SK-N-MC (cell line): ENCODE data around the gene TIMP4.

Source experiments
- EZH2 ChIP-seq: fragments of 200-600 bp; sonication (generic); IDR thresholded peaks from one replicate; pipeline ENCODE4 v1.6.1; 2017; ENCODE audit warnings: antibody characterized with exemption
- FOXP2 ChIP-seq: optimal IDR thresholded peaks from 2 replicates; pipeline ENCODE3; 2011; ENCODE audit warnings: mild to moderate bottlenecking, moderate library complexity; ENCODE audit not compliant: insufficient read depth; ENCODE audit errors: extremely low read length, control extremely low read depth
- POLR2AphosphoS5 ChIP-seq: IDR thresholded peaks from 2 replicates; pipeline ENCODE4 v1.6.1; 2012; ENCODE audit warnings: mild to moderate bottlenecking, low read depth, low read length, borderline replicate concordance

GRCh38 chr3:12181301-12181700 lies 22.6 kb upstream of the TIMP4 start:
- TF ChIP-seq EZH2 (no peak), POLR2AphosphoS5 (no peak), FOXP2 (no peak)
